OCI-LY1 (cell line): ENCODE data around the gene ARF3.

ENCODE experiments used
- EZH2 ChIP-seq: fragments of 200-600 bp; sonication (generic), shearing (Covaris generic); IDR thresholded peaks from 2 replicates; pipeline ENCODE4 v1.8.0; 2017; ENCODE audit warnings: borderline replicate concordance, mixed run types, mild to moderate bottlenecking, antibody characterized with exemption, low read length, moderate library complexity, mixed read lengths
- TF ChIP-seq, protein P1 (sequence below): fragments of 200-600 bp; sonication (generic), shearing (Covaris generic); IDR thresholded peaks from 2 replicates; pipeline ENCODE4 v1.5.1; 2017; ENCODE audit warnings: mild to moderate bottlenecking, antibody characterized with exemption, low read length, moderate library complexity, mixed read lengths

DNA sequence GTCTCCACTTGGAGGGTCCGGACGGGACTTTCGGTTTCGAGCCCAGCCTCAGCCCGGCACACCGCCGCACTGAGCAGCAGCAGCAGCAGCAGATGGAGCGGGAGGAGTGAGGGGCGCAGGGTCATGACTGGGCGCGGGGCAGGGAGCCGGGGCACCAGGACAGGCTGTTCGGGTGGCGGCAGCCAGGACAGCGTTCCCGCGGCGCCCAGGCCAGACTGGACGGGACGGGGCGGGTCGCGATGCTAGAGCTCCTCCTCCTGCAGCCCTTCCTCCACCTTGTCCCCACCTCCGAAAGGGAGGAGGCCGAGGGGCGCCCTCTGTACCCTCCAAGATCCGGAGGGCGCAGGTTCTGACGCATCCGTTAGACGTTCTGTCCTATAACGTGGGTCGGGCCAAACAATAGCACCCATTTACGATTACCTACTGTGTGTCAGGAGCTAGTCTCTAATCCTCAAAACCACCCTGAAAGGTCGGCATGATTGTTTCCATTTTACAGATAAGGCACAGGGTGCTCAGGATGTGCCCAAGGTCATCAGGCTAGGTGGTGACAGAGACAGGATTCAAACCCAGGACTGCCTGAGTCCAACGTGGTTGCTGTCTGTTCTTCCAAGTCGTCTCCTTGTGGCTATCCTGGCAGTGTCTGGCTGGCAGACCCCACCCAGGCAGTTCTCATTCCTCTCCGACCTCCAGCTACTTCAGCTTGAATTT lies 31.8 kb downstream of the ARF3 start, which contains the start of gene FKBP11:
- TF ChIP-seq, protein P1, sequence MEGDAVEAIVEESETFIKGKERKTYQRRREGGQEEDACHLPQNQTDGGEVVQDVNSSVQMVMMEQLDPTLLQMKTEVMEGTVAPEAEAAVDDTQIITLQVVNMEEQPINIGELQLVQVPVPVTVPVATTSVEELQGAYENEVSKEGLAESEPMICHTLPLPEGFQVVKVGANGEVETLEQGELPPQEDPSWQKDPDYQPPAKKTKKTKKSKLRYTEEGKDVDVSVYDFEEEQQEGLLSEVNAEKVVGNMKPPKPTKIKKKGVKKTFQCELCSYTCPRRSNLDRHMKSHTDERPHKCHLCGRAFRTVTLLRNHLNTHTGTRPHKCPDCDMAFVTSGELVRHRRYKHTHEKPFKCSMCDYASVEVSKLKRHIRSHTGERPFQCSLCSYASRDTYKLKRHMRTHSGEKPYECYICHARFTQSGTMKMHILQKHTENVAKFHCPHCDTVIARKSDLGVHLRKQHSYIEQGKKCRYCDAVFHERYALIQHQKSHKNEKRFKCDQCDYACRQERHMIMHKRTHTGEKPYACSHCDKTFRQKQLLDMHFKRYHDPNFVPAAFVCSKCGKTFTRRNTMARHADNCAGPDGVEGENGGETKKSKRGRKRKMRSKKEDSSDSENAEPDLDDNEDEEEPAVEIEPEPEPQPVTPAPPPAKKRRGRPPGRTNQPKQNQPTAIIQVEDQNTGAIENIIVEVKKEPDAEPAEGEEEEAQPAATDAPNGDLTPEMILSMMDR: no peak; the same call in 1 of the 2 replicates
- no peak for TF ChIP-seq EZH2
